ENCODE data around the gene ATP2B2.

DNA sequence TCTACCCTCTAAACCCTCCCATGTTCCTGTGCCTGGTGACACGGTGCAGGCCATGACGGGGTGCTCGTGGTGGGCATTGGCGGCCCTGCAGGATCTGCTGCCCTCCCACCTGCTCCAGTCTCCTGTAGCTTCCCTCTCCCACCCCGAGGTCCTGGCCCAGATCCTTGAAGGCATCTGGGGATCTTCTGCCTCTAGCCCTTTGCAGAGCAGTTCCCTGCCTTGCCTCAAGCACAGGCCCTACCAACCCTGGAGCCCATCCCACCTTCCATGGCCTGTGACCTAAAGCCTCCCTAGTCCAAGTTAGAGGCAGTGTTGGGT is 157.0 kb downstream of the ATP2B2 start:
- TF ChIP-seq POLR2AphosphoS5 (IDR thresholded peaks at IDR 0.05) (no peak), CTCF (IDR thresholded peaks at IDR 0.05) (no peak)

Data from transverse colon (tissue), 4 donors.